ENCODE measurements around the gene ZNF778.
"Not testable (repeated sequence)": the region's sequence is repeated elsewhere in the genome, so short reads cannot be mapped to it uniquely, and the experiment has no call there.

The ZNF778 gene

GRCh38 chr16:89183463-89183862, 34.0 kb upstream of the ZNF778 start:
- no peak for DNase-seq

- no peak for DNase-seq
Observed at GRCh38 chr16:89183975-89184676, 33.4 kb upstream of the ZNF778 start.

GRCh38 chr16:89184677-89184932, 32.9 kb upstream of the ZNF778 start:
- DNase-seq, result no peak

GRCh38 chr16:89184933-89185794, 32.3 kb upstream of the ZNF778 start:
- no peak for DNase-seq

- DNase-seq, result not testable (repeated sequence)
Observed at GRCh38 chr16:89185887-89186592, 31.5 kb upstream of the ZNF778 start.

GRCh38 chr16:89186593-89187031, 30.9 kb upstream of the ZNF778 start:
- not testable (repeated sequence) for DNase-seq

GRCh38 chr16:89187032-89187769, 30.3 kb upstream of the ZNF778 start:
- DNase-seq, result no peak

- no peak for DNase-seq
Observed at GRCh38 chr16:89187770-89188392, 29.6 kb upstream of the ZNF778 start.

- DNase-seq, result not testable (repeated sequence)
Observed at GRCh38 chr16:89188471-89189357, 28.8 kb upstream of the ZNF778 start.

- DNase-seq, result no peak
Observed at GRCh38 chr16:89189358-89190025, 28.0 kb upstream of the ZNF778 start.

GRCh38 chr16:89190150-89190958, 27.1 kb upstream of the ZNF778 start:
- no peak for DNase-seq

- no peak for DNase-seq
Observed at GRCh38 chr16:89191033-89191900, 26.2 kb upstream of the ZNF778 start.

GRCh38 chr16:89191901-89192185, 25.7 kb upstream of the ZNF778 start:
- no peak for DNase-seq

GRCh38 chr16:89192186-89192955, 25.1 kb upstream of the ZNF778 start:
- DNase-seq, result not testable (repeated sequence)

- no peak for DNase-seq
Observed at GRCh38 chr16:89192956-89193575, 24.4 kb upstream of the ZNF778 start.

GRCh38 chr16:89193576-89194293, 23.8 kb upstream of the ZNF778 start:
- no peak for DNase-seq
